ENCODE results near the gene GPC5. TPM values are rescaled to one million over a fixed set of nuclear protein-coding genes. Genes with fewer than 3 reads are reported as not detected.

Gene GPC5
- total and polyA plus RNA-seq, 9 of the 15 experiments (the other 6 are each of a cell fraction or from before 2014, with no cell fraction given): 0.18 to 0.27 TPM; not detected in 7

DNA sequence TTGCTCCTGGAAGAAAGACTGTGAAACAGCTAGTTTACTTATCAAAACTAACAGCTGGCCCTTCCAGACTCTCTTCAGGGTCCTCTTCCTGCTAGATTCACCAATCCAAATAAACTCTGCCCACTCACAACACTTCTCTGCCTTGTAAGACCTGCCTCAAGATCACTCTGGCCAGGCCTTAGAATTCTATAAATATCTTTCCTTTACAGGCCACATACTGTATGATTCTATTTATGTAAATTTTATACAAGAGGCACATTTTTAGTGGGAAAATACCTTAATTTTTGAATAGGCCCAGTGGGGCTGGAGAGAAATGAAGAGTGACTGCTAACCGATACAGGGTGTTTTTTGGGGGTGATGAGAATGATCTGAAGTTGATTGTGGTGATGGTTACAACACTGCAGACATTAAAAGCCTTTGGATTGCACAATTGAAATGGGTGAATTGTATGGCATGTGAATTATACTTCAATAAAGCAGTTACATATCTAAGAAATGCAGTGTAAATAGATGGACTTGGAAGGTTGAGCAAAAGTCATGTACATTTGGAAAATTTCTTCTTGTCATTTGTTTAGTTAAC lies 141.8 kb downstream of the GPC5 start (continued):
- TF ChIP-seq FOXK2 (conservative IDR thresholded peaks at IDR 0.05 in 1 of 2, IDR thresholded peaks at IDR 0.05 in 1 of 2; ENCODE audit: low read depth in 2 of 2) (no peak), PYGO2 (tag; IDR thresholded peaks at IDR 0.05) (peak; percentile 66; the same call in 1 of the 2 replicates), ELF1 (tag; IDR thresholded peaks at IDR 0.05) (peak; percentile 53; the same call in 1 of the 2 replicates), HSF4 (CRISPR knock-in tag; IDR thresholded peaks at IDR 0.05; ENCODE audit: borderline replicate concordance) (no peak), RCOR1 (IDR thresholded peaks at IDR 0.05; ENCODE audit: borderline replicate concordance in 1 of 2, low read depth in 2 of 2, low read length in 2 of 2) (peak in 1 of 2 experiments; percentile 68; a peak in 1 of 4 replicates), EP300 (IDR thresholded peaks at IDR 0.05; ENCODE audit: low read length) (peak; percentile 87; the same call in 1 of the 2 replicates), KLF16 (IDR thresholded peaks at IDR 0.05) (peak; percentile 42; the same call in 1 of the 2 replicates), NELFE (IDR thresholded peaks at IDR 0.05; ENCODE audit: insufficient read depth, insufficient read length) (no peak), MYC (IDR thresholded peaks at IDR 0.05; ENCODE audit: low read depth, low read length) (0 out of 2 replicates have a peak, but pooled peaks have one; percentile 34), MYC (CRISPR knock-in tag; IDR thresholded peaks at IDR 0.05; ENCODE audit: borderline replicate concordance, low read depth) (no peak), CEBPG (CRISPR knock-in tag; IDR thresholded peaks at IDR 0.05) (no peak), CEBPG (tag; conservative IDR thresholded peaks at IDR 0.05 in 1 of 2, IDR thresholded peaks at IDR 0.05 in 1 of 2) (peak in 1 of 2 experiments; percentile 83; a peak in 2 of 4 replicates), TBL1XR1 (IDR thresholded peaks at IDR 0.05; ENCODE audit: low read length in 2 of 2) (peak in 1 of 2 experiments; percentile 35; a peak in 1 of 4 replicates), PML (IDR thresholded peaks at IDR 0.05; ENCODE audit: low read length) (peak; percentile 77; the same call in 1 of the 2 replicates), MEF2A (IDR thresholded peaks at IDR 0.05; ENCODE audit: control insufficient read depth, low read depth, low read length) (peak; percentile 88), MAZ (CRISPR knock-in tag; conservative IDR thresholded peaks at IDR 0.05 in 1 of 2, IDR thresholded peaks at IDR 0.05 in 1 of 2) (0 out of 4 replicates have a peak, but pooled peaks of 1 of the 2 experiments have one; percentile 19)
- TF ChIP-seq, protein P1, sequence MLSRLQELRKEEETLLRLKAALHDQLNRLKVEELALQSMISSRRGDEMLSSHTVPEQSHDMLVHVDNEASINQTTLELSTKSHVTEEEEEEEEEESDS (CRISPR knock-in tag; IDR thresholded peaks at IDR 0.05): no peak
- TF ChIP-seq, protein P2, sequence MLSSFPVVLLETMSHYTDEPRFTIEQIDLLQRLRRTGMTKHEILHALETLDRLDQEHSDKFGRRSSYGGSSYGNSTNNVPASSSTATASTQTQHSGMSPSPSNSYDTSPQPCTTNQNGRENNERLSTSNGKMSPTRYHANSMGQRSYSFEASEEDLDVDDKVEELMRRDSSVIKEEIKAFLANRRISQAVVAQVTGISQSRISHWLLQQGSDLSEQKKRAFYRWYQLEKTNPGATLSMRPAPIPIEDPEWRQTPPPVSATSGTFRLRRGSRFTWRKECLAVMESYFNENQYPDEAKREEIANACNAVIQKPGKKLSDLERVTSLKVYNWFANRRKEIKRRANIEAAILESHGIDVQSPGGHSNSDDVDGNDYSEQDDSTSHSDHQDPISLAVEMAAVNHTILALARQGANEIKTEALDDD (IDR thresholded peaks at IDR 0.05): peak; percentile 97
- TF ChIP-seq, protein P3, sequence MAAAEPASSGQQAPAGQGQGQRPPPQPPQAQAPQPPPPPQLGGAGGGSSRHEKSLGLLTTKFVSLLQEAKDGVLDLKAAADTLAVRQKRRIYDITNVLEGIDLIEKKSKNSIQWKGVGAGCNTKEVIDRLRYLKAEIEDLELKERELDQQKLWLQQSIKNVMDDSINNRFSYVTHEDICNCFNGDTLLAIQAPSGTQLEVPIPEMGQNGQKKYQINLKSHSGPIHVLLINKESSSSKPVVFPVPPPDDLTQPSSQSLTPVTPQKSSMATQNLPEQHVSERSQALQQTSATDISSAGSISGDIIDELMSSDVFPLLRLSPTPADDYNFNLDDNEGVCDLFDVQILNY (CRISPR knock-in tag; IDR thresholded peaks at IDR 0.05): 0 out of 2 replicates have a peak, but pooled peaks have one; percentile 62
